BJ (cell line): ENCODE measurements around the gene BANP. TPM values are rescaled to one million over a fixed set of nuclear protein-coding genes. Genes with fewer than 3 reads are reported as not detected.
"Not testable (repeated sequence)": the region's sequence is repeated elsewhere in the genome, so short reads cannot be mapped to it uniquely, and the experiment has no call there.

Source experiments
- CTCF ChIA-PET: fragments of 350-600 bp; formaldehyde crosslinking; extraction: SDS; loops from one replicate; lab custom pipeline; 2021; ENCODE audit warnings: antibody characterized with exemption, inconsistent platforms; lab: Yijun Ruan, JAX
- POLR2A ChIA-PET: fragments of 300-600 bp; sonication (Branson Sonifier 250); formaldehyde crosslinking; extraction: SDS; loops from one replicate; lab custom pipeline; 2021; ENCODE audit warnings: antibody characterized with exemption; lab: Charles Lee
- DNase-seq: peaks from one replicate; pipeline ENCODE4 v3.0.0-alpha.2; 2011; ENCODE audit warnings: low read depth
- H3K27me3 ChIP-seq: 2 replicates; pipeline ENCODE4 v1.6.0; 2011; ENCODE audit warnings: low read length; ENCODE audit not compliant: control insufficient read depth, insufficient read depth
- H3K36me3 ChIP-seq: 2 replicates; pipeline ENCODE4 v1.5.1; 2011; ENCODE audit warnings: low read length; ENCODE audit not compliant: control insufficient read depth, insufficient read depth
- H3K4me3 ChIP-seq: 2 replicates; pipeline ENCODE4 v1.5.1; 2011; ENCODE audit warnings: low read depth, mild to moderate bottlenecking, control low read depth, low read length
- CTCF ChIP-seq: IDR thresholded peaks from 2 replicates; pipeline ENCODE4 v1.5.1; 2011; ENCODE audit warnings: low read depth, mild to moderate bottlenecking, control low read depth, inconsistent platforms, low read length, moderate library complexity; ENCODE audit not compliant: insufficient read depth
- polyA plus RNA-seq: library from polyadenylated mRNA; depleted of rRNA; stranded (reverse); fragments of >200 nt; gene quantifications from 2 replicates; pipeline ENCODE4 v1.2.3, GENCODE V29; 2011

The BANP gene
- polyA plus RNA-seq, 1 experiment: 16.5 TPM

- peaks cover 15% of the 10 kb centered on the region for H3K27me3 ChIP-seq
- TF ChIP-seq CTCF: peak; percentile 45
- CTCF ChIA-PET: interaction anchor here (1.3 to 1.4 kb wide), 2 partner anchors 14 to 36 kb away, joined by 3 read pairs; no protein-coding TSS in a partner anchor
- POLR2A ChIA-PET, H3K4me3 ChIP-seq, H3K36me3 ChIP-seq: not testable (repeated sequence)
- peak; percentile 47 for DNase-seq
Measured at GRCh38 chr16:88098731-88099562, 147.7 kb downstream of the BANP start.

- POLR2A ChIA-PET: no interaction called here
- peaks cover 15% of the 10 kb centered on the region for H3K27me3 ChIP-seq
- H3K4me3 ChIP-seq: no peak overlapping the region
- TF ChIP-seq CTCF: no peak
- no peaks in the 10 kb centered on the region for H3K36me3 ChIP-seq
- no peak for DNase-seq
- CTCF ChIA-PET: interaction anchor here (1.3 to 1.4 kb wide), 2 partner anchors 15 to 37 kb away, joined by 3 read pairs; no protein-coding TSS in a partner anchor
Measured at GRCh38 chr16:88099563-88099890, 148.3 kb downstream of the BANP start.

- H3K36me3 ChIP-seq, POLR2A ChIA-PET, CTCF ChIA-PET, DNase-seq, H3K4me3 ChIP-seq: not testable (repeated sequence)
- peaks cover 15% of the 10 kb centered on the region for H3K27me3 ChIP-seq
Measured at GRCh38 chr16:88099956-88100355, 148.7 kb downstream of the BANP start.

GRCh38 chr16:88100801-88101622, 149.8 kb downstream of the BANP start:
- peaks cover 15% of the 10 kb centered on the region for H3K27me3 ChIP-seq
- POLR2A ChIA-PET: not testable (repeated sequence)

GRCh38 chr16:88101623-88102105, 150.4 kb downstream of the BANP start:
- POLR2A ChIA-PET, CTCF ChIA-PET, H3K4me3 ChIP-seq, H3K36me3 ChIP-seq, DNase-seq: not testable (repeated sequence)
- H3K27me3 ChIP-seq: peaks cover 15% of the 10 kb centered on the region

More at GRCh38 chr16:88100801-88101622, 149.8 kb downstream of the BANP start:
- H3K4me3 ChIP-seq: 0 out of 2 replicates have a peak overlapping the region, but pooled peaks have one; percentile 4
- DNase-seq, CTCF ChIA-PET, H3K36me3 ChIP-seq: not testable (repeated sequence)

- DNase-seq: no peak
- TF ChIP-seq CTCF: no peak
- ChIA-PET POLR2A (no interaction called here), CTCF (no interaction called here)
- no peaks in the 10 kb centered on the region for H3K36me3 ChIP-seq
- H3K4me3 ChIP-seq: no peak overlapping the region
- peaks cover 15% of the 10 kb centered on the region for H3K27me3 ChIP-seq
Measured at GRCh38 chr16:88102597-88102996, 151.4 kb downstream of the BANP start.
